ENCODE results near the gene TRPM2.
"Not testable (repeated sequence)": the region's sequence is repeated elsewhere in the genome, so short reads cannot be mapped to it uniquely, and the experiment has no call there.

The TRPM2 gene

GRCh38 chr21:44400791-44401385, 47.5 kb downstream of the TRPM2 start:
- Histone ChIP-seq H3K36me3 (ENCODE audit: control insufficient read depth, insufficient read depth, low read length) (no peaks in the 10 kb centered on the region), H3K9ac (no peak overlapping the region), H3K27ac (no peak overlapping the region), H3K4me3 (ENCODE audit: low read depth, low read length) (no peak overlapping the region), H3K79me2 (no peaks in the 10 kb centered on the region), H3K27me3 (ENCODE audit: control insufficient read depth, insufficient read depth, low read length) (no peaks in the 10 kb centered on the region), H3K4me1 (no peaks in the 10 kb centered on the region), H2AFZ (no peak overlapping the region), H3K9me3 (ENCODE audit: control insufficient read depth, low read length) (no peaks in the 10 kb centered on the region), H3K4me2 (ENCODE audit: low read length) (no peak overlapping the region)
- TF ChIP-seq, protein P1, sequence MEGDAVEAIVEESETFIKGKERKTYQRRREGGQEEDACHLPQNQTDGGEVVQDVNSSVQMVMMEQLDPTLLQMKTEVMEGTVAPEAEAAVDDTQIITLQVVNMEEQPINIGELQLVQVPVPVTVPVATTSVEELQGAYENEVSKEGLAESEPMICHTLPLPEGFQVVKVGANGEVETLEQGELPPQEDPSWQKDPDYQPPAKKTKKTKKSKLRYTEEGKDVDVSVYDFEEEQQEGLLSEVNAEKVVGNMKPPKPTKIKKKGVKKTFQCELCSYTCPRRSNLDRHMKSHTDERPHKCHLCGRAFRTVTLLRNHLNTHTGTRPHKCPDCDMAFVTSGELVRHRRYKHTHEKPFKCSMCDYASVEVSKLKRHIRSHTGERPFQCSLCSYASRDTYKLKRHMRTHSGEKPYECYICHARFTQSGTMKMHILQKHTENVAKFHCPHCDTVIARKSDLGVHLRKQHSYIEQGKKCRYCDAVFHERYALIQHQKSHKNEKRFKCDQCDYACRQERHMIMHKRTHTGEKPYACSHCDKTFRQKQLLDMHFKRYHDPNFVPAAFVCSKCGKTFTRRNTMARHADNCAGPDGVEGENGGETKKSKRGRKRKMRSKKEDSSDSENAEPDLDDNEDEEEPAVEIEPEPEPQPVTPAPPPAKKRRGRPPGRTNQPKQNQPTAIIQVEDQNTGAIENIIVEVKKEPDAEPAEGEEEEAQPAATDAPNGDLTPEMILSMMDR (IDR thresholded peaks at IDR 0.05) = no peak

GRCh38 chr21:44401386-44402160, 48.2 kb downstream of the TRPM2 start:
- Histone ChIP-seq H3K4me2 (ENCODE audit: low read length) (no peak overlapping the region), H3K27ac (no peak overlapping the region), H2AFZ (no peak overlapping the region), H3K9ac (no peak overlapping the region), H3K4me1 (no peaks in the 10 kb centered on the region), H3K79me2 (no peaks in the 10 kb centered on the region), H3K36me3 (ENCODE audit: control insufficient read depth, insufficient read depth, low read length) (no peaks in the 10 kb centered on the region), H3K27me3 (ENCODE audit: control insufficient read depth, insufficient read depth, low read length) (no peaks in the 10 kb centered on the region), H3K4me3 (ENCODE audit: low read depth, low read length) (no peak overlapping the region), H3K9me3 (ENCODE audit: control insufficient read depth, low read length) (no peaks in the 10 kb centered on the region)
- TF ChIP-seq, protein P1 (IDR thresholded peaks at IDR 0.05) = no peak

- Histone ChIP-seq H3K4me2 (ENCODE audit: low read length) (no peak overlapping the region), H3K27me3 (ENCODE audit: control insufficient read depth, insufficient read depth, low read length) (no peaks in the 10 kb centered on the region), H3K4me1 (no peaks in the 10 kb centered on the region), H3K36me3 (ENCODE audit: control insufficient read depth, insufficient read depth, low read length) (no peaks in the 10 kb centered on the region), H3K79me2 (no peaks in the 10 kb centered on the region), H3K4me3 (ENCODE audit: low read depth, low read length) (no peak overlapping the region), H3K9ac (no peak overlapping the region), H2AFZ (no peak overlapping the region), H3K9me3 (ENCODE audit: control insufficient read depth, low read length) (no peaks in the 10 kb centered on the region), H3K27ac (no peak overlapping the region)
- TF ChIP-seq, protein P1 (IDR thresholded peaks at IDR 0.05) = no peak
Measured at GRCh38 chr21:44402323-44403105, 49.1 kb downstream of the TRPM2 start.

DNA sequence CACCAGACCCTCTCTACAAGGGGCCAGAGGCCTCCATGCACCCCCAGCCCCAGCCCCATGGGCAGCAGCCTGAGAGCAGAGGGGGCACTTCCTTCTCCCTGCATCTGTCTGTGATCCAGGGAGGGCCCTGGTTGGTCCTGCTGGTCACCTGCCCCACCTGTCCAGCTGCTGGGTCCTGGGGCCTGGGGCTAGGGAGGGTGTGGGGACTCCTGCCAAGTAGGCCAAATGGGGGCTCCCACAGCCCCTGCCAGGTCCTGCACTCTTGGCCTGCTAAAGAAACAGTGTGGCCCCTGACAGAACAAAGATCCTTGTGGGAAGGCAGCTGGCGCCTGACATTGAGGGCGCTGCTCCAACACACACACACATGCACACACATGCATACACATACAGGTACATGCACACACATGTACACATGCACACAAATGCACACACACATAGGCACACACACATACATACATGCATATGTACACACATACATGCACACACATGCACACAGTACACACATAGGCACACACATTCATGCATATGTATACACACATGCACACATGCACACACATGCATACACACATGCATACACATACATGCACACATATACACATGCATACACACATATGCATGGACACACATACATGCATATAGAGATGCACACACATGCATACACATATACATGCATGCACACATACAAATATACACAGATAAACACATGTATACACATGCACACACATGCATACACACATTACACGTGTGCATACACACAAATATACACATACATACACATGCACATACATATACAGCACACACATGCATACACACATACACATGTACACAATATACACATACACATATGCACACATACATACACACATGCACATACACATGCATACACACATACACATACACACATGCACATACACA, 49.9 kb downstream of the TRPM2 start:
- H3K79me2 ChIP-seq = no peaks in the 10 kb centered on the region
- H3K4me3 ChIP-seq (ENCODE audit: low read depth, low read length) = no peak overlapping the region
- H3K9me3 ChIP-seq (ENCODE audit: control insufficient read depth, low read length) = no peaks in the 10 kb centered on the region
- TF ChIP-seq, protein P1 (IDR thresholded peaks at IDR 0.05) = no peak
- H3K4me2 ChIP-seq (ENCODE audit: low read length) = no peak overlapping the region
- H3K36me3 ChIP-seq (ENCODE audit: control insufficient read depth, insufficient read depth, low read length) = no peaks in the 10 kb centered on the region
- H3K27ac ChIP-seq = no peak overlapping the region
- no peaks in the 10 kb centered on the region for H3K27me3 ChIP-seq (ENCODE audit: control insufficient read depth, insufficient read depth, low read length)
- no peaks in the 10 kb centered on the region for H3K4me1 ChIP-seq
- no peak overlapping the region for H2AFZ ChIP-seq
- H3K9ac ChIP-seq = no peak overlapping the region

- not testable (repeated sequence) for H3K27me3 ChIP-seq (ENCODE audit: control insufficient read depth, insufficient read depth, low read length); H3K9me3 ChIP-seq (ENCODE audit: control insufficient read depth, low read length); H3K79me2 ChIP-seq; H3K4me3 ChIP-seq (ENCODE audit: low read depth, low read length); H3K4me1 ChIP-seq; H3K36me3 ChIP-seq (ENCODE audit: control insufficient read depth, insufficient read depth, low read length); H3K4me2 ChIP-seq (ENCODE audit: low read length); H3K27ac ChIP-seq; H2AFZ ChIP-seq; H3K9ac ChIP-seq
Measured at GRCh38 chr21:44404482-44404881, 51.1 kb downstream of the TRPM2 start.
